ENCODE measurements around the gene ANO2.
A peak's percentile ranks its signal among the peaks of the same experiment; 100 is the strongest.

The ANO2 gene

DNA sequence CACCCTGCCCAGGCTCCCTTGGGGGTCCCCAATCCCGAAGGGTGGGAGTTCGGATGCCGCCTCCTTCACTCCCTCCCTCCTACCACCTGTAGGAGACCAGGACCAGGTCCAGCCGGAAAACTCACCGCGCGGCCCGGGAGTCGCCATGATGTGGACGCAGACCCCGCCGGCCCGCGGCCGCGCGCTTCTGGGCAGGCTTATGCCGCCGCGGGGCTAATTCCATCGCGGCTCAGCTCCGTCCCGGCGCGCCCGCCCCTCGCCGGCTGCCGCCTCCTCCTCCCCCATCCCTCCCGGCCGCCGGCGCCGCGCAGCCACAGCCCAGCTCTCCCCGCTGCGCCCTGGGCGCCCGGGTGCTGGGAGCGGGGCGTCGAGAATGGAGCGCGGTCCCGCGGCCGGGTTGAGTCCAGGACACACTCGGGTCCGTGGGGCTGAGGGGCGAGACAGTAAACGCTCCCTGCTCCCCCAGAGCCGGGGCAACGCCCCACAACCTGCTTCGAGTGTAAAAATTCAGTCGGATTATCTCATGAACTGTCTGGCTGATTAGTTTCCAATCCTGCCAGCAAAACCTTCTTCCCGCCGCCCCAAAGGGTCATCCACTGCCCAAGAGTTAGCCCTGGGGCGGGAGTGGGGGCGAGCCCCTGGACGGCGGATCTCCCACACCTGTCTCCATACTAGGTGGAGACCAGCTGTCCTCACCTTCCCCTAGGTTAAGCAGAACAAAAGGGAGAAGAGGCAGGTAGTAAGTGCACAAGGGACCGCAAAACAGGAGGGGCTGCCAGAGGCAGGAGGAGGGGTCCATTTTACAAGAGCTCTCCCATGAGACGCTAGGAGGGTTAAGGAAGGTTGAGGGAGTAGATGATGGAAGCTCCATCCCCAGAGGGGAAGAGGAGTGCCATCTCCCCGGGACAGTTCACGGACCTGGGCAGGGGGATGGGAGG is at the start of gene ANO2:
TSS of gene ANO2 (minus strand) at position 189 of the 938 bp plus-strand sequence. CDS start at position 147, 42 bp downstream.
- peak in 2 of 58 donors; percentile 5 to 18 for DNase-seq

DNA sequence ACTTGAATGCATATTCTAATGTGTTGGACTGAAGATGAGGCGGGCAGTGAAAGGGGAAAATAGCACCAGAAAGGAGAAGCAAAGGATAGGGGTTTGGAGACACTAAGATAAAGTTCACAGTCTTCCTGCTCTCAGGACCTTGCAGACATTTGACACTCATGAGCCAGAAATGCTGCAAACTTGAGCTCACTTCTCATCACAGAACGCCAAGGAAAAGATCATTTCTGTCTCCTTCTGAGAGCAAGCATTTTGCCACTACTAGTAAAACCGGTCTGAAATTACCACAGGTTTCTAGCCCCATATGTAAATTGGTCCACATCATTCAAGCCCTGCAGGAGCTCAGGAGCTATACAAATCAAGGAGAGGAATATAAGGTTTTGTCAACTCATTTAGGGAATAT is 44.6 kb upstream of the ANO2 start:
- no peak for DNase-seq

GRCh38 chr12:5988659-5989116 is 43.6 kb upstream of the ANO2 start:
- DNase-seq = peak in 56 of 58 donors; percentile 9 to 88 (median 58)

DNA sequence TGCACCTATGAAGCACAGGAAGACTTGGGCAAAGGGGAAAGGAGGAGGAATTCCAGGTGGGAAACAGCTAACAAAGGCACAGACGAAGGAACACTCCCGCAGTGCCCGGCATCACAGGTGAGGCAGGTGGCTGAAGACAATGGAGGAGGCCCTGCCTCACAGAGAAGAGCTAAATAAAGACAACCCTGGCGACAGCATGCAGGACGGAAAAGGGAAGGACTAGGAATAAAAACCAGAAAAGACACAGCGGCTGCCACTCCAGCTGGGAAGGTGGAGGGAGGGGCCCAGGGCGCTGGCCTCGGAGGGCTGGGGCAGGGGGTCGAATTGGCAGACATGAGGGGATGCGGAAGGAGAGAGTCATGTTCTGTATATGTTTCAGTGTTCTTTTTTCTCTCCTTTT is 43.0 kb upstream of the ANO2 start:
- DNase-seq = no peak

DNA sequence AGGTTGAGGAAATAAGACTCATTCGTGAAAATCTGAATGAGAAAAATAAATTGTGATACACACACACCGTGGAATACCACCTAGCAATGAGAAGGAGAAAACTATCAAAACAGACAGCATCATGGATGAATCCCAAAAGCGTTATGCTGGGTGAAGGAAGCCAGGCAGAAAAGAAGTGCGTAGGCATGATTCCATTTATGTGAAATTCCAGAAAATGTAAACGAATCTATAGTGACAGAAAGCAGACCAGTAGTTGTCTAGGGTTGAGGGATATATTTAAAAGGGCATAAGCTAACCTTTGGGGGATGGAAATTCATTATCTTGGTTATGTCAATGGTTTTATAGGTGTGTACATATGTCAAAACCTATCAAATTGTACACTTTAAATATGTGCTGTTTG is 42.5 kb upstream of the ANO2 start:
- no peak for DNase-seq

- DNase-seq = no peak
These were observed 40.4 kb upstream of the ANO2 start for GRCh38 chr12:5985471-5985870.

GRCh38 chr12:5984873-5985272 is 39.8 kb upstream of the ANO2 start:
- DNase-seq = no peak

DNA sequence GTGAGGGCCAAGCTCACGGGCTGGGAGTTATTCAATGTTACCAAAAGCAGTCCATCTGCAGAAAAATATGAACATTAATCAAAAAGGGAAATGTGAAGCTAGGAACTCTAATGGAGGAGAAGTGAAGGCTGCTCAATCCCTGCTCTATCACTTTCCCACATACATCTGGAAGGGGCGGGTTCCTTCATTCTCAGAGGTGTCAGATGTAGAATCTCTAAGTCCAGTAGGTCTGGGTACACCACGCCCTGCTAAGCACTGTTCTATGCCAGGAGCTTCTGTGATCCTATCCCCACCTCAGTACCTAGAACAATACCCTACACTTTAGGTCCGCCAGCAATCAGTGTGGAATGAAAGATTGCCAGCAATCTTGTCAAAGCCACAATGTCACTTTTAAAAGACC is 37.0 kb upstream of the ANO2 start:
- no peak for DNase-seq

DNA sequence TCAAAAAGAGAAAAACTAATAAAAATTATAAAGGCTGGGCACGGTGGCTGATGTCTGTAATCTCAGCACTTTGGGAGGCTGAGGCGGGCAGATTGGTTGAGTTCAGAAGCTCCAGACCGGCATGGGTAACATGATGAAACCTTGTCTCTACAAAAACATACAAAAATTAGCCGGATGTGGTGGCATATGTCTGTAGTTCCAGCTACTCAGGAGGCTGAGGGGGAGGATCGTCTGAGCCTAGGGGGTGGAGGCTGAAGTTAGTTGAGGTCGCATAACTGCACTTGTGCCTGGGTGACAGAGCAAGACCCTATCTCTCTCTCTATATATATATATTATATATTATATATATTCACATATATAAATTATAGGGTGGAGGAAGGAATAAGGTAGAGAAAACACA is 32.5 kb upstream of the ANO2 start:
- no peak for DNase-seq

DNA sequence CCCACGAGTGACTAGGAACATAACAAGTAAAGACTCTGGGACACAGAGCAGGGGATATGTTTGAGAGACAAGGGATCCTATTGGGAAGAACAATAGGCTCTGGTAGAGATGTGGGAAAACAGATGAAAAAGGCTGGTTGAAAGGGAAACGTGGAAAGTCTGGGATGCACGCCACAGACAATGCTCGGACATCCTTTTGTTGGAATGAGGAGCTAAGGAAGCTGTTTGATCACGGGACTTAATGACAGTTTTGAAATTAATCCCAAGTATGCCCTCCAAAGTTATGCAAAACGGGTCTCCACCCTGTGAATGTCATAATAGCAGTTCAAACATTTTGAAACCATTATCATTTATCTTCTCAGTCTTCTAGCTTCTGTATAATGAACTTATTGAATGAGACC is 31.7 kb upstream of the ANO2 start:
- DNase-seq = no peak

- no peak for DNase-seq
These were observed 31.1 kb upstream of the ANO2 start for GRCh38 chr12:5976196-5976595.

GRCh38 chr12:5973461-5974115 is 28.5 kb upstream of the ANO2 start:
- no peak for DNase-seq

DNA sequence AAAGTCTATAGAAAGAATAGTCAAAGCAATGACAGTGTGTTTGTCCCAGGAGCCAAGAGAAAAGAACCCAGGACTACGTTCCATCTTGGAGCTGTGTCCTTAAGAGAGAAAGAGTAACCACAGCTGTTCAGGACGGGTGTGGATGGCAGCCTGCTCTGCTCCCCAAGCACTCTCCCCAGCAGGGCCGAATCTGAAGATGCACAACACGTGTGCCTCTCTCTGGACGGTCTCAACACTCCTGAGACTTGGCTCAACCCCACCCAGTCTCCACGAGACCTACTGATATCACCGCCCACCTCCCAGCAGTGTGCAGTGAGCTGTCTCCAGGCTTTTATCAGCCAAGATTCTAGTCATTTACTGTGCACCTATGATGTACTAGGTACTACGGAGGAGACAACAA is 27.3 kb upstream of the ANO2 start:
- no peak for DNase-seq

- no peak for DNase-seq
These were observed 26.3 kb upstream of the ANO2 start for GRCh38 chr12:5971194-5971850.

GRCh38 chr12:5969974-5970690 is 25.1 kb upstream of the ANO2 start:
- no peak for DNase-seq

DNA sequence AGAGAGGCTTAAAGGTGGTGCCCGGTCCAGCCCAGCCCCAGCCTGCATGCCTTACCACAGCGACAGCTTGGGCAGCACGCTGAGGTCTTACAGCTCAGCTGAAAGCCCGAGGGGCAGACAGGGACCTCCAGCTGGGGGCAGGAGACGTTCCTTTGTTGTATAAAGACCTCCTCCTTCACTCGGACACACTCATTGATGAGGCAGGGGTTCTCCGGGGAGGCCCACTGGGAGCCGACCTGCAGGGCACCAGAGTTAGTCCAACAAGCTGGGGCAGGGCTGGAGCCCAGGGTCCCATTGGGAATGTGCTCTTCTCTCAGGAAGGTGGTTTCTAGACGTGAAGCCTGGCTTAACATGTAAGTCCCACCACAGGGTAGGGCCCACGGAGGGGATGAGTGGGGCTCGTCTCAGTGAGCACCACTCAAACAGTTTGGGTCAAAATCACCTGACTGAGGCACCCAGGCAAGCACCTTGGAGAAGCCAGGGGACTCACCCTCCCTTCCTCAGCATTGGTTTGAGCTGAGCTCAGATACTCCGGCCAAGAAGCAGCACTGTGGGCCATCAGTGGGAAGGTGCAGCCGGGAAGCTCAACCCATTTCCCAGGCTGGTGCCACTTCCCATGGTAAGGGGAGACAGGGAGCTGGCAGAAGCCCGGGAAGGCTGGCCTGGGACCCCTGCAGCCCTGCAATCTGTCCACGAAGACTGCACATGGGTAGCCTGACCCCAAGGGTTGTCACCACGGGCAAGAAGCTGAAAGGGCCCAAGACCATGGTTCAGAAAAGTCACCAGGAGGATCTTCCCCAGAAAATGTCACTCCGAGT is 24.3 kb upstream of the ANO2 start:
- no peak for DNase-seq

- no peak for DNase-seq
These were observed 22.8 kb upstream of the ANO2 start for GRCh38 chr12:5967645-5968415.

DNA sequence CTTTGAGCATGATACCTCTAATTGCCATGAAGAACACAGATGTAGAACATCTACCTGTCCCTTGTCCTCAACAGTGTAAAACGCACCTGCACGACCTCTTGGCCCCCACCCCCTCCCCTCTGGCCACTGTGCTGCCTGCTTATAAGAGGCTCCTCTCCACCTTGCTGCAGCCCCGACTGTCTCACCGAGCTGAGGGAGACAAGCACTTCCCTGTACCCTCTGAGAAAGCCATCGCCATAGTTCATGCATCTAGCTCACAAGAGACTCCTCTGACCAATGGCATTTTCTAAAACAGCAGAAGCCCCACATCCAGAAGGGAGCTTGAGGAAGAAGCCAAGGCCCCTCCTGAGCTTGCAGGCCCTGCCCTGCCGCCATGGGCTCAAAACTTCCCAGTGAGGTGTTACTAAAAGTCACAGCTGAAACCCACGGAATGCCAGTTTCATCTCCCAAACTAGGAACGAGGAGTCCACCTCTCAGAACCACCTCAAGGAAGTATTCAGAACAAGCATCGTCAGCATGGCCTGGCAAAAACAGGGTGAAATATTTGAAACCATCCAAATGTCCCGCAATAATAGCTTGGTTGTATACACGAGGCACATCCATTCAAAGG is 21.5 kb upstream of the ANO2 start:
- DNase-seq = no peak

GRCh38 chr12:5965950-5966383 is 20.9 kb upstream of the ANO2 start:
- peak in 28 of 58 donors; percentile 3 to 62 (median 17) for DNase-seq
